ENCODE results near the gene JAM3.
"Not testable (repeated sequence)": the region's sequence is repeated elsewhere in the genome, so short reads cannot be mapped to it uniquely, and the experiment has no call there.

Gene JAM3

DNA sequence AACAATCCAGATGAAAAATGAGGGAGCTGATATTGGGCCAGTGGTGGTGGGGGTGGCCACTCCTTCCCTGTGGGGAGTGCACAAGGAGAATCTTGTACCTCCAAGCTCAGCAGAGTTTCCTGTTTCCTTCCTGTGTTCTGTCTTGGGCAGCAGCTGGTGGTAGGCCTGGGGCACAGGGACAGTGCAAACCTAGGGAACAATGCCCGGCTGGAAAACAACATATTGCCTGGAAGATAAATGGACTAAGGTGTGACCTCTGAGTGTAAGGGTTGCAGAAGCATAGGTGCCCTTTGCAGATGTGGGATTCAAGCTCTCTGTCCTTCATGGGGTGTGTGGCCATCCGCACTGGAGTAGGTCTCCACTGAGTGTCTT, 5.8 kb upstream of the JAM3 start:
- DNase-seq = no peak

DNA sequence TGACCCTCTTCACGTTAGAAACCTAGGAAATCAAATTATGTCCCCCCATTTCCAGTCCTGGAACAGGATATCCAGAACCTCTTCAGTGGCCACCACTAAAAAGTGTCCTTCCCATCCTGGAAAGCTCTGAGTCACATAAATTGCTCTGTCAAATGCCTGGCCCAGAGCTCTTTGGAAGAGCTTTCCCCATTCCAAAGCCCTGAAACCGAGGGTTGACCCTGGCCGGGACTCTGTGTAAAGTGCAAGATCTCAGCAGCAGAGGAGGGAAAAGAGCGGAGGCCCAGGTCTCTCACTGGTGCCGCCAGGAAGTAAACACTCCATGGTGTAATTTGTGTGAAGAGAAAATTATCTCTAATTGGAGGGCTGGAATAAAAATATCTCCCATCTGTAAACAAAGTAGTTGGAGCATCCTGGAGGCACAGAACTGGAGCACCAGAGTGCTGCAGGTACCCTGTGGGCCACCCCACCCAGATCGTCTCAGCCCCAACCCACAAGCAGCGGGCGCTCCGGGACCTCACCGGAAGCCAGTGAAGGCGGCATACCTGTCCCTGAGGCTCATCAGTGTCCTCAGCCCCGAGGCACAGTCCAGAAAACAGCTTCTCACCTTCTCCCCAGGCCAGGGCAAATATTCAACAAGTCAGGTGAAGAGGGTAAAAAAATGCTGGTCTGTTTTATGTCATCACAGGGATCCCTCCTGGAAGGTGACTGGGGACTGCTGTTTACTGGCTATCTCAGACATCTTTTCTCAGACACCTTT, 4.7 kb upstream of the JAM3 start:
- DNase-seq = no peak

DNA sequence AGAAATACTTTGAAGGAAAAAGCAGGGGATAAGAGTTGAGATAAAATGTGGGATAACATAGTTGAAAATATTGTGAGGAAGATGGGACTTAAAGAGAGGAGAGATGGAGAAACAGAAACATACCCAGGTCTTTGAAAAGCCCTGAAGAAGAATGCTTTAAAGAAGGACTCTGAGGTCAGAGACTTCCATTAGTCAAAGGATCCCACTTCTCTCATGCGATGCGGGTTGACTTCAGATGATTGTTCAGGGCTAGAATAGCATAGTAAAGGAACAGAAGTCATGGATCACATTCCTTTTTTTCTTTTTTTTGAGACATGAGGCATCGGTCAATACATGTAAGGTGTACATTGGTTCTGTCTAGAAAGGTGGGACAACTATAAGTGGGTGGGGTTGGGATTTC, 3.5 kb upstream of the JAM3 start:
- no peak for DNase-seq

DNA sequence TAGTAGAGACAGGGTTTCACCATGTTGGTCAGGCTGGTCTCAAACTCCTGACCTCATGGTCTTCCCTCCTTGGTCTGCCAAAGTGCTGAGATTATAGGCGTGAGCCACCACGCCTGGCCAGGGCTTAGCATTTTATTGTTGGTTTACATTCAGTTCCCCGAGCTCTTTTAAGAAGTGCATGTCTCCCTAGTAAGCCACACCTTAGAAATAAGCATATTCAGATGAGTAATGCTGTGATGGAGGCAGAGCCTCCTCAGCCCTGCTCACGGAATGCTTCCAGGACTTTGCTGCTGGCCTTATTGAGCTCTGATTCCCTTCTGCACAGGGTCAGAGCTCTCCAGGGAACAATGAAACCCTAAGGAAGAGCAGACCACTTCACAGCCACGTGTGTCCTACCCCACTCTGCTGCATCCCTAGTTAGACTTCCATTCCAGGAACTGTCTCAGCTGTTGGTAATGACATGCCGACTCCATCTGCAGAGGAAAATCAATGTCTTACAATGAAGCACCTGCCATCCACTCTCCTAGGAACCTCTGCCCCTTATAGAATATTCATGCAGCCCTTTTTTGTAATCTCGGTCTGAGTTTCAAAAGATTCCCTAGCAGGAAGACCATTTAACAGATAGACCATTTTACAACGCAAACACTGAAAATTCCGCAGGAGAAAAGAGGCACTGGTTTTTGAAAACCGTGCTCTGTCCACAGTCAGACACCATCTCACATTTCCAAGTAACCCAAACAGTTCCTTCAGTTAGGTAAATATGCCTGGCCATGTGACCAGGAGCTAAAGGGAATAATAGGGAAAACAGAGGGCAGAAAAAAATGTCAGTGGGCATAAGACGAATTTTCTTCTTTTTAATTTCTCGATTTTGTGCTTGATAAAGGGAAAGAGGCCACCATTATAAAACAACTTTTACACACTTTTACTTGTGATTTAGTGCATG, 1.7 kb upstream of the JAM3 start:
- DNase-seq = no peak

DNA sequence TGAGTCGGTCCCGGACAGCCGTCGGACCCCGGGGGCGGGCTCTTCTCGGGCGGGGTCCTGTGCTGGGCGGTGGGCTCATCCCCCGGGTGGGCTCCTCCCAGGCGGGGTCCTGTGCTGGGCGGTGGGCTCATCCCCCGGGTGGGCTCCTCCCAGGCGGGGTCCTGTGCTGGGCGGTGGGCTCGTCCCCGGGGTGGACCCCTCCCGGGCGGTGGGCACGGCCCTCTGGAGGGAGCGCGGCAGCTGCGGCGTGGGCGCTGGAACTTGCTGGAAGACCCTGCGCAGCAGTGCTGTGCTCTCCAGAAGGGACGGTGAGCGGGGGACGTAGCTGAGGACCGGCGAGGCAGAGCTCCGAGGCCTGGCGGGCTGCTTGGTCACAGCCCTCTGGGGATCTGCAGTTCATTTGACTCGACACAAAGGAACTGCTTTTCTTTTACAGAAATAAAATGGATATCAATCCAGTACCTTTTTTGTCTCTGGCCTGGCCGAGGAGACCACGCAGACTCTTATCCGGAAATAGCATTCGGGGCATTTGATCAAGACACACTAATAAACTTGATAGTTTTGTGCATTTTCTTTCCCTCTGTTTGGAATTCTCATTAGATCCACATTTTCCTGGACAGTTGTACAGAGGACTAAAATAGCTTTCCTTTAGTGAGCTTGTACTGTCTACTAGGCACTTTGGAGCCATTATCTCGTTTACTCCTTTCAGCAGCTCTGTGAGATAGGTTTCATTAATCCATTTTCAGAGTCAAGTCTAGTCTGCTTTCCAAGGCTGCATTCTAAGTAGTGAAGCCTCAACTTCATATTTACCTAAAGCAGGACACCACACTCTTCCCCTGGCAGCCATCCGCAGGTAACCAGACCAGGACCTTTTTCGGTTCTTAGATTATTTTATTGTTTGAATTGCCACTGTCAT, 812 bp downstream of the JAM3 start:
- DNase-seq = no peak

DNA sequence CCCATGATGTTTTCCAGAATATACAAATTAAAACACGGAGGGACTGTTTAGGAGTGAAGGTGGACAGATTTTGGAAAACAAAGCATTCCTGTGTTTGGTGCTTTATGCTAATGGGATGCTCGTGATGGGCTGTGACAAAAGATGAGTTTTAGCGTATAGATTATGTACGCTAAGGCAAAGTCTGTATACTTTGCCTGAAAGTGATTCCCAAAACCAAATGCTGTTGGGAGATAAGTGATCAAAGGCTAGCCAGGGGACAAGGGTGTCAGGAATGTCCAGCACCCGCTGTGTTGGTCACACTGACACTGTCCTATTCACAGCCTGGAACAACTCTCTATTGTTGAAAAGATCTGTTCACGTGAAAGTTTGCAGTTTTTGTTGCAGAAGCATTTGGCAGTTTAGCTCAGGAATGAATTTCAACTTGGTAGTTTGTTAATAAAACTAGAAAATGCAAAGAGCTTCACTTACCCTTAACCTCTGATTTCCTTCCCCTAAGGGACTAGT, 1.5 kb downstream of the JAM3 start:
- no peak for DNase-seq

DNA sequence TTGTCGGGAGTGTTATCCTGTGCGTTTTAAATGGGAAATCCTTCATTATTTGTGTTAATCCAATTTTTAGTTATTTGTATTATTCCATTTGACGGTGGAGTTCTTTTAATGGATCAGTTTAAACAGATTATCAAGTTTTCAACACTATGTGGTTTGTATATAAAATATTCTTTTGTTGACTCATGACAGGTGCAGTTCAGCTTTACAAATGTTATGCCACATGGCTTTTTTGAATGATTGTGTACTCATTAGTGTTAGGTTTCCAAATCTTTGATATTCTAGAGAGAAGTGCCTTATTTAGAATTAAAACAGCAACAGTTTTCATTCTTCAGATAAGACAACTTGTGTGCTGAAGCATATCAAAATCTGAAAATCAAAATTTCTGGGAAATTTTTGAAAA, 2.4 kb downstream of the JAM3 start:
- no peak for DNase-seq

DNA sequence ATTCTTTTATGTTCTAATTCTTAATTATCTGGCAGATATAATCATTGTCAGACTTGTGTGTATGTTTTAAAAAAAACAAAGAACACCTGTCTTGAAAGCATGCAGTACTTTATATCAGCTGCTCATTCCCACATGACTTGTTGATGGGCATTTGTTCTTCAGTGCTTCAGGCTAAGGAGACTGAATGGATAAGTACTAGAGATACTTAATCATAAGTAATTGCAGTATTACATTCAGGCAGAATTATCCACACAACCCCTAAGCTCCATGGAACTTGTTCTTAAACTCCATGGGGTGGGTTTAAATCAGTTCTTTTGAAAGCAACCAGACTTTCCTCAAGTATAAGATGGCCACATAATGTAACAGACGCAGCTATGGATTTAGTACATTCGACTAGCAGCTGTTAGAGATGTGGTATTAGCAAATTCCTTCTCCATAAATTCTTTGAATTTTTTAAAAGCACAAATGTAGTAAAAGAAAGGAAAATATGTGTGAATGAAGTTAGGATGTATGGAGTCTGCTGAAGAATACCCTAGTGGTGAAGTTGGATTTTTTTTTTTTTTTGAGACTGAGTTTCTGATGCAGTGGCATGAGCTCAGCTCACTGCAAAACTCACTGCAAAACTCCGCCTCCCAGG, 3.0 kb downstream of the JAM3 start:
- no peak for DNase-seq

DNA sequence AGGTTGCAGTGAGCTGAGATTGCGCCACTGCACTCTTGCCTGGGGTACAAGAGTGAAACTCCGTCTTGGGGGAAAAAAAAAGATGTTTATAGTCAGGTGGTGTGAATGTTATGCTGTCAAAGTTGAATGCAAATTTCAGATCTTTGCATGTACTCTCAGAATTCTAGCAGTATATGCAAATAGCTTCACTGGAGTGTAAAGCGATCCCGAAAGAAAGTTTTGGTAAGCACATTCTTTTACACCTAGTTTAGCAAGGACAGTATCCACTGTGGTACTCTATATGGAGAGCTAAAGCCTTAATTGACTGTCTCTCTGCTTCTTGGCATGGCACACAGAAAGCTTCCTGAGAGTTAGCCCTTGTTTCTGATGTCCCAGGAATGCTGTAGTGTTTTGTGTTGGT, 4.0 kb downstream of the JAM3 start:
- DNase-seq = no peak

DNA sequence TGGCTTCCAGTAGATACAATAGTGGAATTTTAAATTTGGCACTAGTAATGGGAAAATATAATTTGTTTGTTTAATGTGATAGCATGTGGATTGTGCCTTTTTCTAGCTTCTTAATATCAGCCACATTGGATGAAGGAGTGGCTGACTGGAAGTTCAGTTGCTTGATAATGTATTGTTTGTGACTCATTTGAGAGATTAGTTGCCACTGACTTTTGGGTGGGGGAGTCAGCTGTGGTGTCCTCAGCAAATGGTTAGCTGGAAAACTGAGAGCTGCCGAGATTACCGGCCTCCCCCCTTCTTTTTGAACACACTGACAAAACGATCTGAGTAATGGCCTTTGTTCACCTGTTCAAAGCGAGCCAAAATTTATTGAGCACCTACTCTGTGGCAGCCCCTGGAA, 5.5 kb downstream of the JAM3 start:
- DNase-seq = no peak

DNA sequence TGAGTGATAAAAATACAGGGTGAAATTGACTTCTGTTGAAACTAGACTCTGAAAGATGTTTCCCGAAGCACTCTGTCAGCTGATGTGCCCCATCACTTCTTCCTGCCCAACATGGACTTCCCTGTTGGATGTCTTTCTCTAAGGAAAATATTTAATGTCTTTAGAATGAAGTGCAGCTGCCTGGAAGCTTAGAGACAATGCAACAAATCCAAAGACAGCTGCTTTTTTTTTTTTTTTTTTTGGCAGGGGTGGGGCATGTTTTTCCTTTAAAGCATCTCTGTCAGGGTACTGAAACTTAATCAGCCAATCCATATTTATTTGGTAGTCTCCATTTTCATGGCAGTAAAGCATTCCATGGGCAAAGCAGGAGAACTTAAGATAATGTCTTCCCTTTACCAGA, 5.9 kb downstream of the JAM3 start:
- DNase-seq = no peak

DNA sequence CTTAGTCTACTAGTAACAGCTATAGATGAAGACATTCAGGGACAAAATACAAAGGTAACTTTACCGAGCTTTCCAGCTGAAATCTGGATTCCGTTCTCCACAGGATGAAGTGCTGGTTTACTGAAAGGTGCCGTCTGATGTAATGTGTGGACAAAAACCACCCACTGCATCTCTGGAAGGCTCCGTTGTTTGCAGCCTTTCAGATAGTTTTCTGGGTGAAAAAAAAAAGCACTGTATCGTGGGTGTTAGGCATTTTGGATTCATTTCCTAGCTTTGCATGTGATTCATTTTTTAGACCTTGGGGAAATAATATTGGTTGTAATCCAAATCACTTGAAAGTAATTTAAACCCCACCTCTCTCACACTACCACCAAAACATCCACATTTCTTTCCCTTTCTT, 10.4 kb downstream of the JAM3 start:
- DNase-seq = no peak

DNA sequence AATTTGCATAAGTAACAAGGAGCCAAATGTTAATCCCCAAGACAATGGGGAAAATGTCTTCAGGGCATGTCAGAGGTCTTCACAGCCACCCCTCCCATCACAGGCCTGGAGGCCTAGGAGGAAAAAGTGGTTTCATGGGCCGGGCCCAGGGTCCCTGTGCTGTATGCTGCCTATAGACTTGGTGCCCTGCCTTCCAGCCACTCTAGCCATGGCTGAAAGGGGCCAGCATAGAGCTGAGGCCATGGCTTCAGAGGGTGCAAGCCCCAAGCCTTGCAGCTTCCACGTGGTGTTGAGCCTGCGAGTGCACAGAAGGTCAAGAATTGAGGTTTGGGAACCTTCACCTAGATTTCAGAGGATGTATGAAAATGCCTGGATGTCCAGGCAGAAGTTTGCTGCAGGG, 12.4 kb downstream of the JAM3 start:
- not testable (repeated sequence) for DNase-seq

DNA sequence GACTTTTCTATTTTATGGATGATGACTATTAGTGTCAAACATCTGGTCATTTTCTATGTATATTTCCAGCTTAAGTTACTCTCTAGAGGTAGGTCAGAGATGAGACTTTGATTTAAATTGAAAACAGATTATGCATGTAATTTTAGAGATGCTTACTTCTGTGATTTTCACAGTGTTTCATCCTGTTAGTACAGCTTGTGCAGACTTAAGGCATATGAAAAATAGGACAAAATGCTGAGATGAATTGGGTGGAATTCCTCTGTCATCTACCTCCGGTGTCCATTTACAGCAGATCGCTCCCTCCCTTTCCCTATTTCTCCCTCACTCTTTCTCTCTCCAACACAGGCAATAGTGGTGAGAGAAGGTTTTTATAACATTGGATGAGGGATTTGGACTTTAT, 14.1 kb downstream of the JAM3 start:
- no peak for DNase-seq

DNA sequence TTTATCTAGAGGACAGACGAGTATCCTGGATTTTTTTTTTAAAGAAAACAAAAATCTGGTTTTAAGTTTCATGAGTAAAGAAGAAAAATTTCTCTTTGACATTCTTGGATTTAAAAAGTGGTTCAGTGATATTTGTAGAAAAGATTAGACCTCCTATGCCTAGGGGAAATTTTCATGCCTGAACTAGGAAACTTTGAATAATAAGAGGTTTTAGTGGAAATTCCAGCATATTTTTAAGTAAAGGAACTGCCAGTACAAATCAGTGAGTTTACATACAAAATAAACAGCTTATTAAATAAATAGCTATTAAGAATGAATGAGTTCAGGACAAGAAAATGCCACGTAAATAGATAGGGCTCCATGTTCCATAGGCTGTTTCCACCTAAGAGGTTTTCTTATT, 17.5 kb downstream of the JAM3 start:
- DNase-seq = no peak

DNA sequence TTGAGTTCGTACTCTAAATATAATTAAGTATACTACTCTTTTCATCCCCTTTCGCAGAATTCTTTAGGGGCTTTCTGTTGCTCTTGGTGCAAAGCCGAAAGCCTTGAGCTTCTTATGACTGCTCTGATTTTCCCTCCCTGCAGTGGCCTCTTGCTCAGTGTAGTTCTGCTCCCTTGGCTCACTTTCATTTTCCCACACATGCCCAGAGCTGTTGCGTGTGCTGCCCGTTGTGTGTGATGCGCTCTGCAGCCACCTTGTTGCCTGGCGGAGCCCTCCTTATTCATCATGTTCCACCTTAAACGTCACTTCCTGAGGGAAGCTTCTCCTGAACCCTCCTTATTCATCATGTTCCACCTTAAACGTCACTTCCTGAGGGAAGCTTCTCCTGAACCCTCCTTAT, 23.1 kb downstream of the JAM3 start:
- DNase-seq = not testable (repeated sequence)

DNA sequence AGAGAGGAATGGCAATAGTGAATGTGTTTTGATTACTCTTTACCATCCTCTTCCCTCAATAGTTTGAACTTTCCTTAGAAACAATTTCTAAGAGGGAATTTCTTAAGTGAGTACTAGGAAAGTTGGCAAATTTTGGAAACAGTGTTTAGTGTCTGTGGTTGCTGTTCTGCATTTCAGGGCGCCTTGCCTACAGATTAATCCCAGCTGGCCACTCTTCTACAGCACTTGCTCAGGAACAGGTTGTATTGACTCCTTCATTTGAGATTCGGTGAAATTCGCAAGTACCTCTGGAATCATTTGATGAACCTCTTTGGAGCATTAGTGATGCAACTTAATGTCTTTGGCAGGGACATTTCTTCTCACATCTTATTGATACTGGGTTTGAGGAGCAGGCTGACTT, 28.3 kb downstream of the JAM3 start:
- no peak for DNase-seq

DNA sequence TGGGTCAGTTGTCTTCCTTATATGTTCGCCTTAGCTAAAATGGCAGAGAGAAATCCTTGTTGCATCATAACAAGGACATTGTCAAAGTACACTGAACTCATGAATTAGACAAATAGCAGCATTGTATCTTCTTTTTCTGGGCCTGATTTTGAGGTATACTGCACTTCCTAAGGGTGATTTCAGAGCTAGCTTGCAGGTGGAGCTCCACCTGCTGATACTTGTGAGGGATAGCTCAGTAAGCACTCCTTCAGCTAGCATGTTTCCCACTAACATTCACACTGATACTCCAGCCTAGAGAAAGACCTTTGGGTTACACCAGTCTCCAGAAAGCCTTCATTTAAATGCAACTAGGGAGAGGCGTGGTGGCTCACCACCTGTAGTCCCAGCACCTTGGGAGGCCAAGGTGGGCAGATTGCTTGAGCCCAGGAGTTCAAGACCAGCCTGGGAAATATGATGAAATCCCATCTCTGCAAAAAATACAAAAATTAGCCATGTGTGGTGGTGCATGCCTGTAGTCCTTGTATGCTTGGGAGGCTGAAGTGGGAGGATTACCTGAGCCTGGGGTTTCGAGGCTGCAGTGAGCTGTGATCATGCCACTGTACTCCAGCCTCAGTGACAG, 29.8 kb downstream of the JAM3 start:
- DNase-seq = no peak

DNA sequence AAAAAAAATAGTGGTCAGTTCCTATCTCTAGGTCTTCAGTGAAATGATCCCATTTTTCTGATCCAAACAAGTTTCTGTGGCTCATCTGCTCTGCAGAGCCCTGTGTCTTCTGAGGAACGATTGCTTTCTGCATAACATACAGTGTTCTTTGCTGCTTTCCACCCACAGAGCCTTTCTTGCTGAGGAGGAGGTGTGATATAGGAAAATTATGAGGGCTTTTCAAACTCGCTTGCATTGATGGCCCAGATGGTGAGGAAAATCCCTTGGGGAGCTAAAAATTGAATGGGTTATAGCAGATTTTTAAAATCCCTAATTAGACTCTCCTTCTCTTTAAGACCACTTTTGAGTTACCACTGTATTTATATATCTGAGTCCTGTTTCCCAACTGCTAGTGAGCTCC, 31.3 kb downstream of the JAM3 start:
- no peak for DNase-seq

DNA sequence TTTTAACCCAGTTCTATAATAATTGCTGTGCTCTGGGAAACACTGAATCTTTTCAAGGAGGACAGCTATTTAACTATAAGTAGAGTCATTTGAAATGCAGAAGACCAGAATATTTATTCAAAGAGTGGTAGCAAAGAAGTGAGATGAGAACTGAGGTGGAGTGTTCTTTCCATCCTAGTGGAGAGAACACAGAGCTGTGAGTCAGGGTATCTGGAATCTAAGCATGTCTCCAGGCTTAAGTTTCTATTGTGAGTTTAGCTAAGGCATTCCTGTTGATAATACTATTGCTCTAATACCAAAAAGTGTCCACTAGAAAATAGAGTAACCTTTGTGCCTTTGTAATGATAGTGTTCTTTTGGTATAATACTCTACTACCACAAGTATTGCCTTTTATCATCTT, 32.4 kb downstream of the JAM3 start:
- DNase-seq = no peak

DNA sequence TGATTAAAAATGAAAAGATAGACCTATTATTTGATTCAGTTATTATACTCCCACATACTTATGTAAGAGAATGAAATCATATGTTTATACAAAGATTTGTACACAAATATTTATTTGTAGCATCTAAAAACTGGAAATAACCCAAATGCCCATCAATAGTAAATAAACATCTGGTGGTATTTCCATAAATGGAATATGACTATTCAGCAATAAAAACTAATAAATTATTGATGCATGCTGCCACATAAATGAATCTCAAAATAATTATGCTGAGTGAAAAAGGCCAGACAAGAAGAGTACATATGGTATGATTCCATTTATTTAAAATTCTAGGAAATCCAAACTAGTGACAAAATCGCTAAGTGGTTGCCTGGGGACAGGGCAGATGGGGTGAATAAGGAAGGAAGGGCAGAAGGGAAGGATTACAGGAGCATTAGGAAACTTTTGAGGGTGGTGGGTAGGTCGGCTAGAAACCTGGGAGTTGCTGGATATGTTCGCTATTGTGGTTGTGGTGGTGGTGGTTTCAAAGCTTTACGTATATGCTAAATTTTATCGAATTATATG, 41.5 kb downstream of the JAM3 start:
- DNase-seq = no peak

DNA sequence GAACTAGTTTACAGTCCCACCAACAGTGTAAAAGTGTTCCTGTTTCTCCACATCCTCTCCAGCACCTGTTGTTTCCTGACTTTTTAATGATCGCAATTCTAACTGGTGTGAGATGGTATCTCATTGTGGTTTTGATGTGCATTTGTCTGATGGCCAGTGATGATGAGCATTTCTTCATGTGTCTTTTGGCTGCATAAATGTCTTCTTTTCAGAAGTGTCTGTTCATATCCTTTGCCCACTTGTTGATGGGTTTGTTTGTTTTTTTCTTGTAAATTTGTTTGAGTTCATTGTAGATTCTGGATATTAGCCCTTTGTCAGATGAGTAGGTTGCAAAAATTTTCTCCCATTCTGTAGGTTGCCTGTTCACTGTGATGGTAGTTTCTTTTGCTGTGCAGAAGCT, 44.9 kb downstream of the JAM3 start:
- not testable (repeated sequence) for DNase-seq
